WTC11 (cell line): ENCODE measurements around the gene APOO. TPM values are rescaled to one million over a fixed set of nuclear protein-coding genes. Genes with fewer than 3 reads are reported as not detected.

Experiments used
- ATAC-seq: fragments of 200-7000 bp; cut with Tn5 transposase; 2 replicates; pipeline ENCODE4 v1.10.0; 2021; ENCODE audit warnings: mild to moderate bottlenecking, moderate library complexity
- CTCF ChIA-PET: fragments of 300-600 bp; sonication (Branson Sonifier 250); formaldehyde crosslinking; loops from one replicate; lab custom pipeline; 2021; ENCODE audit warnings: antibody characterized with exemption; lab: Charles Lee
- POLR2A ChIA-PET: fragments of 350-600 bp; sonication (Branson Sonifier 250); formaldehyde crosslinking; loops from one replicate; lab custom pipeline; 2021; ENCODE audit warnings: antibody characterized with exemption; lab: Charles Lee
- DNase-seq: peaks from one replicate; pipeline ENCODE4 v3.0.0; 2021; ENCODE audit warnings: low spot score
- H3K27ac Mint-ChIP-seq: 2 replicates; pipeline ENCODE4 v1.8.0; 2021; ENCODE audit warnings: mixed read lengths
- H3K27me3 Mint-ChIP-seq: 2 replicates; pipeline ENCODE4 v1.8.0; 2021; ENCODE audit warnings: low read depth, mild to moderate bottlenecking, moderate library complexity, mixed read lengths
- H3K36me3 Mint-ChIP-seq: 2 replicates; pipeline ENCODE4 v1.8.0; 2021; ENCODE audit warnings: mixed read lengths
- H3K4me1 Mint-ChIP-seq: 2 replicates; pipeline ENCODE4 v1.8.0; 2022; ENCODE audit warnings: mixed read lengths
- H3K4me3 Mint-ChIP-seq: 2 replicates; pipeline ENCODE4 v1.8.0; 2021; ENCODE audit warnings: mild to moderate bottlenecking, moderate library complexity, mixed read lengths
- H3K9me3 Mint-ChIP-seq: 2 replicates; pipeline ENCODE4 v1.8.0; 2021; ENCODE audit warnings: mixed read lengths
- ATF1 ChIP-seq: sonication (generic); formaldehyde crosslinking; IDR thresholded peaks from 2 replicates; pipeline ENCODE4 v1.8.1; 2023; ENCODE audit warnings: mild to moderate bottlenecking, moderate library complexity, missing genetic modification reagents
- CDX4 ChIP-seq: fragments of 250-450 bp; sonication (Bioruptor Pico); IDR thresholded peaks from 2 replicates; pipeline ENCODE4 v1.9.0; 2021; ENCODE audit warnings: moderate library complexity, mild to moderate bottlenecking, inconsistent platforms, borderline replicate concordance
- ESRRA ChIP-seq: sonication (generic); formaldehyde crosslinking; IDR thresholded peaks from 2 replicates; pipeline ENCODE4 v1.8.1; 2022; ENCODE audit warnings: mild to moderate bottlenecking, missing genetic modification reagents, borderline replicate concordance
- FOXJ3 ChIP-seq: sonication (generic); formaldehyde crosslinking; IDR thresholded peaks from 2 replicates; pipeline ENCODE4 v1.9.0; 2021; ENCODE audit warnings: missing genetic modification reagents, mild to moderate bottlenecking, borderline replicate concordance
- GRHL2 ChIP-seq: fragments of 250-450 bp; sonication (Bioruptor Pico); IDR thresholded peaks from 2 replicates; pipeline ENCODE4 v1.8.0; 2022; ENCODE audit warnings: mild to moderate bottlenecking, moderate library complexity; ENCODE audit not compliant: insufficient replicate concordance, severe bottlenecking
- JAZF1 ChIP-seq: fragments of 250-450 bp; sonication (Bioruptor Pico); IDR thresholded peaks from 2 replicates; pipeline ENCODE4 v1.9.0; 2021; ENCODE audit warnings: moderate library complexity, mild to moderate bottlenecking, inconsistent platforms
- MLX ChIP-seq: sonication (generic); formaldehyde crosslinking; IDR thresholded peaks from 2 replicates; pipeline ENCODE4 v1.8.1; 2023; ENCODE audit warnings: mild to moderate bottlenecking, missing genetic modification reagents, moderate library complexity
- MXD4 ChIP-seq: fragments of 250-450 bp; sonication (Bioruptor Pico); IDR thresholded peaks from 2 replicates; pipeline ENCODE4 v1.8.0; 2021; ENCODE audit warnings: mild to moderate bottlenecking, moderate library complexity, borderline replicate concordance
- NR1H2 ChIP-seq: sonication (generic); formaldehyde crosslinking; IDR thresholded peaks from 2 replicates; pipeline ENCODE4 v1.9.0; 2021; ENCODE audit warnings: mild to moderate bottlenecking, moderate library complexity, missing genetic modification reagents
- PREB ChIP-seq: sonication (generic); formaldehyde crosslinking; IDR thresholded peaks from 2 replicates; pipeline ENCODE4 v1.8.1; 2022; ENCODE audit warnings: mild to moderate bottlenecking, missing genetic modification reagents, moderate library complexity, borderline replicate concordance
- SMAD3 ChIP-seq: sonication (generic); formaldehyde crosslinking; IDR thresholded peaks from 2 replicates; pipeline ENCODE4 v1.8.0; 2022; ENCODE audit warnings: missing genetic modification reagents, mild to moderate bottlenecking, borderline replicate concordance
- SP1 ChIP-seq: sonication (generic); formaldehyde crosslinking; conservative IDR thresholded peaks from 2 replicates; pipeline ENCODE4 v1.8.1; 2022; ENCODE audit warnings: missing genetic modification reagents
- STAT6 ChIP-seq: sonication (generic); formaldehyde crosslinking; conservative IDR thresholded peaks from 2 replicates; pipeline ENCODE4 v1.8.1; 2023; ENCODE audit warnings: mild to moderate bottlenecking, low read depth, missing genetic modification reagents, moderate library complexity
- TP53 ChIP-seq: sonication (generic); formaldehyde crosslinking; IDR thresholded peaks from 2 replicates; pipeline ENCODE4 v1.8.1; 2023; ENCODE audit warnings: mild to moderate bottlenecking, missing genetic modification reagents
- ZBTB43 ChIP-seq: sonication (generic); formaldehyde crosslinking; IDR thresholded peaks from 2 replicates; pipeline ENCODE4 v1.8.1; 2023; ENCODE audit warnings: mild to moderate bottlenecking, missing genetic modification reagents
- ZNF512 ChIP-seq: sonication (generic); formaldehyde crosslinking; IDR thresholded peaks from 2 replicates; pipeline ENCODE4 v1.8.1; 2022; ENCODE audit warnings: missing genetic modification reagents, borderline replicate concordance
- total RNA-seq: library from RNA; stranded (reverse); gene quantifications from 3 replicates; pipeline ENCODE4 v1.2.3, GENCODE V29; 2021

The APOO gene
- total RNA-seq, 1 experiment from 2014 or later = 55.5 TPM

GRCh38 chrX:23810279-23810678 lies 97.5 kb downstream of the APOO start:
- TF ChIP-seq PREB (no peak), ZBTB43 (no peak), MLX (CRISPR knock-in tag) (no peak), GRHL2 (CRISPR knock-in tag) (no peak), CDX4 (CRISPR knock-in tag) (no peak), NR1H2 (CRISPR knock-in tag) (no peak)
- TF ChIP-seq, all 79 proteins: peak for 0
- no peak for DNase-seq
- Mint-ChIP-seq H3K4me3 (no peak overlapping the region), H3K4me1 (peaks cover 18% of the 10 kb centered on the region), H3K36me3 (no peaks in the 10 kb centered on the region), H3K27me3 (no peaks in the 10 kb centered on the region), H3K27ac (no peak overlapping the region), H3K9me3 (no peaks in the 10 kb centered on the region)
- CTCF ChIA-PET = no interaction called here
- ATAC-seq = no peak
- POLR2A ChIA-PET = no interaction called here

GRCh38 chrX:23805389-23805788 lies 102.3 kb downstream of the APOO start:
- ATAC-seq (no peak), DNase-seq (no peak)
- no peaks in the 10 kb centered on the region for H3K9me3 Mint-ChIP-seq
- ChIA-PET CTCF (no interaction called here), POLR2A (no interaction called here)
- no peak overlapping the region for H3K27ac Mint-ChIP-seq
- H3K4me3 Mint-ChIP-seq = no peak overlapping the region
- TF ChIP-seq STAT6 = no peak
- TF ChIP-seq SP1 (CRISPR knock-in tag) = no peak
- TF ChIP-seq ZNF512 (CRISPR knock-in tag) = no peak
- TF ChIP-seq TP53 (CRISPR knock-in tag) = no peak
- TF ChIP-seq FOXJ3 (CRISPR knock-in tag) = no peak
- H3K36me3 Mint-ChIP-seq = no peaks in the 10 kb centered on the region
- H3K27me3 Mint-ChIP-seq = no peaks in the 10 kb centered on the region
- H3K4me1 Mint-ChIP-seq = peaks cover 14% of the 10 kb centered on the region

- no peak for ATAC-seq
- Mint-ChIP-seq H3K27ac (no peak overlapping the region), H3K27me3 (no peaks in the 10 kb centered on the region), H3K9me3 (no peaks in the 10 kb centered on the region), H3K4me3 (no peak overlapping the region), H3K4me1 (peaks cover 14% of the 10 kb centered on the region), H3K36me3 (no peaks in the 10 kb centered on the region)
- ChIA-PET CTCF (no interaction called here), POLR2A (no interaction called here)
- TF ChIP-seq JAZF1 (CRISPR knock-in tag) (no peak), ESRRA (CRISPR knock-in tag) (no peak), ATF1 (CRISPR knock-in tag) (no peak), MXD4 (no peak), SMAD3 (CRISPR knock-in tag) (no peak)
- no peak for DNase-seq
These were observed 103.2 kb downstream of the APOO start for GRCh38 chrX:23804578-23804977.
